Measurements from ENCODE around the gene KLHL29. TPM values are rescaled to one million over a fixed set of nuclear protein-coding genes. Genes with fewer than 3 reads are reported as not detected.

KLHL29 gene
- total and polyA plus RNA-seq, 2 of the 13 experiments (the other 11 are each of a cell fraction or from before 2014, with no cell fraction given): 0.01 TPM; not detected in 1

GRCh38 chr2:23673830-23674679 is 289.1 kb downstream of the KLHL29 start (continued):
- TF ChIP-seq RNF219 (CRISPR knock-in tag; IDR thresholded peaks at IDR 0.05) (no peak), ZNF564 (CRISPR knock-in tag; IDR thresholded peaks at IDR 0.05) (no peak), MXD1 (CRISPR knock-in tag; IDR thresholded peaks at IDR 0.05) (no peak), HCFC1 (IDR thresholded peaks at IDR 0.05; ENCODE audit: low read depth, low read length) (no peak), MXD4 (CRISPR knock-in tag; IDR thresholded peaks at IDR 0.05) (no peak), PHF8 (CRISPR knock-in tag; IDR thresholded peaks at IDR 0.05) (no peak), ZKSCAN8 (CRISPR knock-in tag; IDR thresholded peaks at IDR 0.05; ENCODE audit: borderline replicate concordance) (no peak), ZNF776 (CRISPR knock-in tag; IDR thresholded peaks at IDR 0.05) (no peak), ZBED4 (CRISPR knock-in tag; IDR thresholded peaks at IDR 0.05; ENCODE audit: borderline replicate concordance) (0 out of 2 replicates have a peak, but pooled peaks have one; percentile 39), ELF3 (CRISPR knock-in tag; IDR thresholded peaks at IDR 0.05) (0 out of 2 replicates have a peak, but pooled peaks have one; percentile 39), CREB1 (IDR thresholded peaks at IDR 0.05) (no peak), CREB1 (CRISPR knock-in tag; IDR thresholded peaks at IDR 0.05) (no peak), ZMAT5 (CRISPR knock-in tag; IDR thresholded peaks at IDR 0.05; ENCODE audit: borderline replicate concordance, low read depth) (no peak), ZNF839 (CRISPR knock-in tag; IDR thresholded peaks at IDR 0.05; ENCODE audit: borderline replicate concordance) (no peak), TFAP4 (IDR thresholded peaks at IDR 0.05; ENCODE audit: borderline replicate concordance, low read depth) (no peak), HMGXB4 (CRISPR knock-in tag; IDR thresholded peaks at IDR 0.05; ENCODE audit: borderline replicate concordance in 1 of 2, low read depth in 1 of 2) (no peak), WIZ (CRISPR knock-in tag; IDR thresholded peaks at IDR 0.05) (peak; percentile 73; the same call in 1 of the 2 replicates), ZNF292 (CRISPR knock-in tag; IDR thresholded peaks at IDR 0.05; ENCODE audit: borderline replicate concordance, low read depth) (no peak)

Data from HepG2 (cell line).